Cardiac fibroblast (primary cell): ENCODE data around the gene SCRN1.
A peak's percentile ranks its signal among the peaks of the same experiment; 100 is the strongest.

Experiments used
- DNase-seq, 2 donors: peaks; one replicate each; pipeline versions ENCODE4 v3.0.0 to v3.0.0-alpha.2; 2010; ENCODE audit warnings: low read depth in 2 of 2
- H3K4me3 ChIP-seq, 2 donors: replicated peaks in 1 of 2; 1 replicate in 1 of 2; 2 replicates in 1 of 2; pipeline ENCODE4 v1.5.1; 2011; ENCODE audit warnings: low read depth in 2 of 2, low read length in 2 of 2, mild to moderate bottlenecking in 2 of 2, moderate library complexity in 1 of 2
- TF ChIP-seq, protein P1 (sequence below): IDR thresholded peaks from one replicate; pipeline ENCODE4 v1.5.1; 2011; ENCODE audit warnings: low read depth, mild to moderate bottlenecking, low read length, inconsistent platforms

Gene SCRN1

DNA sequence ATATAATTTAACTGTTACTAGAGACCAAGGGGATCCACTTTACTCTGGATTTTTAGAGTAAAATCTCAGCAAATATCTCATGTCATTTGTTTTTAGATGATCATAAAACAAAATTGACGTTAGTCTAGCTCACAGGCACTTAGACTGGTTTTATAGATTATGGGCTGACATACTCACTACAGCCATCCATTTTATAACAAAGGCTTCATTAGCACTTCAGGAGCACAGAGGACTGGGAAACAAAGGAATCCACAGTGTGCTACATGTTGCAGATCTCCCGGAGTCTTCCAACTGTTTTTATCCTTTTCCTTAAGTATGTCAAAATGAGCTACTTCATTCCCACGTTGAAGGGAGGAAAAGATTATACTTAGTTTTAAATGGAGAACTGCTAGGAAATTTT is 15.9 kb upstream of the SCRN1 start:
- TF ChIP-seq, protein P1, sequence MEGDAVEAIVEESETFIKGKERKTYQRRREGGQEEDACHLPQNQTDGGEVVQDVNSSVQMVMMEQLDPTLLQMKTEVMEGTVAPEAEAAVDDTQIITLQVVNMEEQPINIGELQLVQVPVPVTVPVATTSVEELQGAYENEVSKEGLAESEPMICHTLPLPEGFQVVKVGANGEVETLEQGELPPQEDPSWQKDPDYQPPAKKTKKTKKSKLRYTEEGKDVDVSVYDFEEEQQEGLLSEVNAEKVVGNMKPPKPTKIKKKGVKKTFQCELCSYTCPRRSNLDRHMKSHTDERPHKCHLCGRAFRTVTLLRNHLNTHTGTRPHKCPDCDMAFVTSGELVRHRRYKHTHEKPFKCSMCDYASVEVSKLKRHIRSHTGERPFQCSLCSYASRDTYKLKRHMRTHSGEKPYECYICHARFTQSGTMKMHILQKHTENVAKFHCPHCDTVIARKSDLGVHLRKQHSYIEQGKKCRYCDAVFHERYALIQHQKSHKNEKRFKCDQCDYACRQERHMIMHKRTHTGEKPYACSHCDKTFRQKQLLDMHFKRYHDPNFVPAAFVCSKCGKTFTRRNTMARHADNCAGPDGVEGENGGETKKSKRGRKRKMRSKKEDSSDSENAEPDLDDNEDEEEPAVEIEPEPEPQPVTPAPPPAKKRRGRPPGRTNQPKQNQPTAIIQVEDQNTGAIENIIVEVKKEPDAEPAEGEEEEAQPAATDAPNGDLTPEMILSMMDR: no peak
- no peak for DNase-seq
- H3K4me3 ChIP-seq: no peak overlapping the region

GRCh38 chr7:30003098-30003497 is 13.5 kb upstream of the SCRN1 start:
- DNase-seq: no peak
- TF ChIP-seq, protein P1: no peak
- H3K4me3 ChIP-seq: no peak overlapping the region

GRCh38 chr7:30001998-30002397 is 12.4 kb upstream of the SCRN1 start:
- TF ChIP-seq, protein P1: no peak
- H3K4me3 ChIP-seq: no peak overlapping the region
- DNase-seq: no peak

GRCh38 chr7:29998489-29998888 is 8.9 kb upstream of the SCRN1 start:
- no peak for DNase-seq
- TF ChIP-seq, protein P1: no peak
- no peak overlapping the region for H3K4me3 ChIP-seq

GRCh38 chr7:29996321-29996720 is 6.7 kb upstream of the SCRN1 start:
- TF ChIP-seq, protein P1: no peak
- H3K4me3 ChIP-seq: no peak overlapping the region
- DNase-seq: no peak

DNA sequence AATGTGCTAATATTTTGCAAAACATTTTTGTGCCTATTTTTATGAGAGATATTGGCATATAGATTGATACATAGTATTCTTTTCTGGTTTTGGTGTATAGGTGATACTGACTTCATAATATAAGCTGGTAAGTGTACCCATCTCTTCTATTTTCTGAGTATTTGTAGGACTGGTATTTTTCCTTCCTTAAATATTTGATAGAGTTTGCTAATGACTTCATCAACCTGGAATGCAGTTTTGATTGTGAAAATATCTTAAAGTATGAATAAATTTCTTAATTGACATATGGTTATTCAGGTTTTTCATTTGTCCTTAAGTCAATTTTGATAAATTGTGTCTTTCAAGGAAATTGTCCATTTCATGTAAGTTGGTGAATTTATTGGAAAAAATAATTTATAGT is 6.1 kb upstream of the SCRN1 start:
- no peak overlapping the region for H3K4me3 ChIP-seq
- TF ChIP-seq, protein P1: no peak
- DNase-seq: peak in 1 of 2 donors; percentile 32

- no peak overlapping the region for H3K4me3 ChIP-seq
- TF ChIP-seq, protein P1: no peak
- DNase-seq: no peak
Measured at GRCh38 chr7:29993140-29993539, 3.5 kb upstream of the SCRN1 start.
